ENCODE data around the gene GATAD2B. TPM values are rescaled to one million over a fixed set of nuclear protein-coding genes. Genes with fewer than 3 reads are reported as not detected.
"Not testable (repeated sequence)": the region's sequence is repeated elsewhere in the genome, so short reads cannot be mapped to it uniquely, and the experiment has no call there.

GATAD2B gene
- polyA plus RNA-seq, 3 donors from 2014 or later, result 1.3 to 5.5 (median 2.1) TPM

GRCh38 chr1:153789478-153790034, 133.2 kb downstream of the GATAD2B start:
- H3K27me3 Mint-ChIP-seq (ENCODE audit: low read depth in 3 of 3), result peaks cover 0 to 6% (median 2%) of the 10 kb centered on the region in 3 donors
- peaks cover 41 to 53% of the 10 kb centered on the region in 2 donors for H3K4me1 Mint-ChIP-seq
- H3K9me3 Mint-ChIP-seq, result no peaks in the 10 kb centered on the region
- H3K27ac Mint-ChIP-seq, result peak overlapping the region; percentile 2 to 91 (median 84)
- DNase-seq, result no peak
- peak overlapping the region in 4 of 5 donors; percentile 17 to 62 (median 36) for H3K4me3 Mint-ChIP-seq
- H3K36me3 Mint-ChIP-seq, result peaks cover 0 to 1% (median 0%) of the 10 kb centered on the region in 3 donors

DNA sequence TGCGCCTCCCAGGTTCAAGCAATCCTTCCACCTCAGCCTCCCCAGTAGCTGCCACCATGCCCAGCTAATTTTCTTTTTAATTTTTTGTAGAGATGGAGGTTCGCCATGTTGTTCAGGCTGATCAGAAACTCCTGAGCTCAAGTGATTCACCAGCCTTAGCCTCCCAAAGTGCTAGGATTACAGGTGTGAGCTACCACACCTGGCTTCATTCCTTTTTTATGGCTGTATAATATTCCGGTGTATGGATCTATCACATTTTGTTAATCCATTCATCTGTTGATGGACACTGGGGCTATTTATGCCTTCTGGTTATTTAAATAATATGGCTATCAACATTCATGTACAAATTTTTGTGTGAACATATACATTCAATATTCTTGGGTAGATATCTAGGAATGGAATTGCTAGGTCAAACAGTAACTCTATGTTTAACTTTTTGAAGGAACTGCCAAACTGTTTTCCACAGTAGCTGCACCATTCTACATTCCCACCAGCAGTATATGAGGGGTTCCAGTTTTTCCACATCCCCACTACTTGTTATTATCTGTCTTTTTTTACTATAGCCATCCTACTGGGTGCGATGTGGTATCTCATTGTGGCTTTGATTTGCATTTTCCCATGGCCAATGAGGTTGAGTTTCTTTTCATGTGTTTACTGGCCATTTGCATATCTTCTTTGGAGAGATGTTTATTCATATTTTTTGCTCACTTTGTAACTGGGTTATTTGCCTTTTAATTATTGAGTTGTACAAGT, 136.6 kb downstream of the GATAD2B start:
- H3K36me3 Mint-ChIP-seq, result no peaks in the 10 kb centered on the region
- H3K4me1 Mint-ChIP-seq, result peaks cover 32 to 51% of the 10 kb centered on the region in 2 donors
- no peak overlapping the region for H3K4me3 Mint-ChIP-seq
- peaks cover 3 to 15% (median 8%) of the 10 kb centered on the region in 3 donors for H3K27me3 Mint-ChIP-seq (ENCODE audit: low read depth in 3 of 3)
- H3K27ac Mint-ChIP-seq, result no peak overlapping the region
- no peak for DNase-seq
- no peaks in the 10 kb centered on the region for H3K9me3 Mint-ChIP-seq

GRCh38 chr1:153783233-153784190, 139.3 kb downstream of the GATAD2B start:
- no peaks in the 10 kb centered on the region for H3K9me3 Mint-ChIP-seq
- peaks cover 0 to 9% (median 8%) of the 10 kb centered on the region in 3 donors for H3K36me3 Mint-ChIP-seq
- peak; percentile 91 to 93 (median 92) for DNase-seq
- peaks cover 17 to 31% of the 10 kb centered on the region in 2 donors for H3K4me1 Mint-ChIP-seq
- peaks cover 3 to 9% (median 8%) of the 10 kb centered on the region in 3 donors for H3K27me3 Mint-ChIP-seq (ENCODE audit: low read depth in 3 of 3)
- peak overlapping the region; percentile 92 to 99 (median 98) for H3K27ac Mint-ChIP-seq
- H3K4me3 Mint-ChIP-seq, result peak overlapping the region; percentile 85 to 98 (median 90)

- not testable (repeated sequence) for H3K9me3 Mint-ChIP-seq; H3K27me3 Mint-ChIP-seq (ENCODE audit: low read depth in 3 of 3); DNase-seq
- Mint-ChIP-seq H3K27ac (peak overlapping the region; percentile 92 to 99 (median 98)), H3K36me3 (peaks cover 0 to 10% (median 9%) of the 10 kb centered on the region in 3 donors), H3K4me3 (peak overlapping the region; percentile 85 to 98 (median 90)), H3K4me1 (peaks cover 25 to 38% of the 10 kb centered on the region in 2 donors)
Observed at GRCh38 chr1:153782648-153783047, 140.1 kb downstream of the GATAD2B start.

GRCh38 chr1:153780551-153780950, 142.2 kb downstream of the GATAD2B start:
- Mint-ChIP-seq H3K4me3 (no peak overlapping the region), H3K27ac (peak overlapping the region in 5 of 6 donors; percentile 23 to 77 (median 45)), H3K9me3 (no peaks in the 10 kb centered on the region), H3K4me1 (peaks cover 41 to 52% of the 10 kb centered on the region in 2 donors), H3K36me3 (peaks cover 0 to 12% (median 9%) of the 10 kb centered on the region in 3 donors), H3K27me3 (ENCODE audit: low read depth in 3 of 3) (peaks cover 3 to 13% (median 9%) of the 10 kb centered on the region in 3 donors)
- DNase-seq, result no peak

DNA sequence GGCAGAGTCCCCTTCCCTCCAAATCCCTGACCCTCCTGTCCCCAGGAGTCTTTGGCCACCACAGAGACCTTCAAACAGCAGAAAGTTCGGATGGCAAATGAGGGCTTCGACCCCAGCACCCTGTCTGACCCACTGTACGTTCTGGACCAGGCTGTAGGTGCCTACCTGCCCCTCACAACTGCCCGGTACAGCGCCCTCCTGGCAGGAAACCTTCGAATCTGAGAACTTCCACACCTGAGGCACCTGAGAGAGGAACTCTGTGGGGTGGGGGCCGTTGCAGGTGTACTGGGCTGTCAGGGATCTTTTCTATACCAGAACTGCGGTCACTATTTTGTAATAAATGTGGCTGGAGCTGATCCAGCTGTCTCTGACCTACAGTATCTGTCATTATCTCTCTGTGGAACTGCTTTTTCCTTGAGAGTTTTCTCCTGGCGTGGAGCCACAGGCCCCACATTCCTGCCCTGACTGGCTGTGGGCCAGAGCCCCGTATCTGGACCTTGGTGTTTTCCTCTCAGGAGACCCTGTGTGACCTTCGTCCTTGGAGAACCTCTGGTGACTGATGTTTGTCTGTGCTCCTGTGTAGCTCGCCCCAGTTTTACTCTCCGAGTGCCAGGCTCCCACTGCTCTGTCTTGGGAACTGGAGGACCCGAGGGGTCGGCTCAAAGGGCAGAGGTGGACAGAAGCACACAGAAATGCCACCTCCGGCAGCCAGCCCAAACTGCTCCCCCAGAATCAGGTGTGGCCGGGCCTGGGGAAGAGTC, 142.8 kb downstream of the GATAD2B start:
- Mint-ChIP-seq H3K9me3 (no peaks in the 10 kb centered on the region), H3K4me3 (no peak overlapping the region), H3K4me1 (peaks cover 43 to 51% of the 10 kb centered on the region in 2 donors), H3K36me3 (peaks cover 0 to 12% (median 9%) of the 10 kb centered on the region in 3 donors), H3K27ac (peak overlapping the region; percentile 28 to 83 (median 40)), H3K27me3 (ENCODE audit: low read depth in 3 of 3) (peaks cover 7 to 16% (median 12%) of the 10 kb centered on the region in 3 donors)
- DNase-seq, result no peak

- H3K9me3 Mint-ChIP-seq, result no peaks in the 10 kb centered on the region
- H3K36me3 Mint-ChIP-seq, result peaks cover 0 to 12% (median 9%) of the 10 kb centered on the region in 3 donors
- DNase-seq, result no peak
- peaks cover 9 to 18% (median 12%) of the 10 kb centered on the region in 3 donors for H3K27me3 Mint-ChIP-seq (ENCODE audit: low read depth in 3 of 3)
- H3K4me1 Mint-ChIP-seq, result peaks cover 53 to 60% of the 10 kb centered on the region in 2 donors
- H3K27ac Mint-ChIP-seq, result peak overlapping the region in 5 of 6 donors; percentile 43 to 83 (median 74)
- peak overlapping the region in 4 of 5 donors; percentile 10 to 26 (median 18) for H3K4me3 Mint-ChIP-seq
Observed at GRCh38 chr1:153778824-153779519, 143.8 kb downstream of the GATAD2B start.

- Mint-ChIP-seq H3K27ac (peak overlapping the region; percentile 90 to 93 (median 92)), H3K27me3 (ENCODE audit: low read depth in 3 of 3) (peaks cover 5 to 17% (median 10%) of the 10 kb centered on the region in 3 donors), H3K4me1 (peaks cover 56 to 60% of the 10 kb centered on the region in 2 donors), H3K4me3 (peak overlapping the region in 3 of 5 donors; percentile 26 to 92 (median 39)), H3K36me3 (peaks cover 0 to 12% (median 9%) of the 10 kb centered on the region in 3 donors), H3K9me3 (no peaks in the 10 kb centered on the region)
- DNase-seq, result no peak
Observed at GRCh38 chr1:153778051-153778823, 144.5 kb downstream of the GATAD2B start.

GRCh38 chr1:153777648-153778047, 145.1 kb downstream of the GATAD2B start:
- peak overlapping the region; percentile 39 to 95 (median 88) for H3K4me3 Mint-ChIP-seq
- H3K9me3 Mint-ChIP-seq, result no peaks in the 10 kb centered on the region
- H3K36me3 Mint-ChIP-seq, result peaks cover 0 to 12% (median 9%) of the 10 kb centered on the region in 3 donors
- H3K27me3 Mint-ChIP-seq (ENCODE audit: low read depth in 3 of 3), result peaks cover 3 to 16% (median 9%) of the 10 kb centered on the region in 3 donors
- H3K27ac Mint-ChIP-seq, result peak overlapping the region; percentile 90 to 93 (median 92)
- no peak for DNase-seq
- H3K4me1 Mint-ChIP-seq, result peaks cover 56 to 61% of the 10 kb centered on the region in 2 donors

GRCh38 chr1:153776845-153777370, 145.9 kb downstream of the GATAD2B start:
- Mint-ChIP-seq H3K27ac (peak overlapping the region; percentile 90 to 93 (median 92)), H3K4me3 (peak overlapping the region; percentile 83 to 95 (median 92)), H3K4me1 (peaks cover 56 to 57% of the 10 kb centered on the region in 2 donors), H3K9me3 (no peaks in the 10 kb centered on the region), H3K36me3 (peaks cover 0 to 12% (median 9%) of the 10 kb centered on the region in 3 donors), H3K27me3 (ENCODE audit: low read depth in 3 of 3) (peaks cover 3 to 16% (median 9%) of the 10 kb centered on the region in 3 donors)
- no peak for DNase-seq

DNA sequence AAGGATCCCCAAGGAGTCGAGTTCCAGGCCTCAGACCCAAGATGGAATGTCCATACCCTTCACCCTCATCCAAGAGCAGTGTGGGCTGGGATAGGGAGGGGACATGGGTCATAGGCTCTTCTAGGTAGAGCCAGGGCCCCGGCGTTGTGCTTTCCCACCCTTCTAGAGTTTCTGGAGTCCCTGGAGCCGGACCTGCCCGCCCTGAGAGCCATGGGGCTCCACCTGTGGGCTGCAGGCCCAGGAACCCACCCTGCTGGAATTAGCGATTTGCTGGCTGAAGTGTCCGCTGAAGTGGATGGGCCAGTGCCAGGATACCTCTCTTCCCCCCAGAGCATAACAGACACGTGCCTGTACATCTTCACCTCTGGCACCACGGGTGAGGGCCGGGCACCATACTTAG, 146.4 kb downstream of the GATAD2B start:
- Mint-ChIP-seq H3K27me3 (ENCODE audit: low read depth in 3 of 3) (peaks cover 3 to 16% (median 9%) of the 10 kb centered on the region in 3 donors), H3K4me1 (peaks cover 56% of the 10 kb centered on the region in 2 donors), H3K9me3 (no peaks in the 10 kb centered on the region), H3K4me3 (peak overlapping the region; percentile 83 to 95 (median 92)), H3K36me3 (peaks cover 0 to 12% (median 9%) of the 10 kb centered on the region in 3 donors), H3K27ac (peak overlapping the region; percentile 90 to 93 (median 92))
- no peak for DNase-seq

Measured in immature natural killer cell (primary cell).